Transverse colon (tissue), 4 donors: ENCODE results near the gene ANKRD50. TPM values are rescaled to one million over a fixed set of nuclear protein-coding genes. Genes with fewer than 3 reads are reported as not detected.

Source experiments
- DNase-seq: peaks from one replicate; pipeline ENCODE4 v3.0.0-alpha.2; 2019
- H3K27ac ChIP-seq, 4 donors: fragments of 200-600 bp; sonication (generic); 2 replicates each; pipeline ENCODE4 v1.5.1; 2016 to 2018; ENCODE audit warnings: inconsistent platforms in 4 of 4
- H3K27me3 ChIP-seq: fragments of 200-600 bp; sonication (generic); 2 replicates; pipeline ENCODE4 v1.5.1; 2017; ENCODE audit warnings: inconsistent platforms
- H3K36me3 ChIP-seq, 4 donors: fragments of 200-600 bp; sonication (generic); 2 replicates each; pipeline ENCODE4 v1.5.1; 2017 to 2019; ENCODE audit warnings: inconsistent platforms in 4 of 4
- H3K4me1 ChIP-seq, 4 donors: fragments of 200-600 bp; sonication (generic); 2 replicates each; pipeline ENCODE4 v1.5.1; 2017 to 2020; ENCODE audit warnings: inconsistent platforms in 4 of 4
- H3K4me3 ChIP-seq, 4 donors: fragments of 200-600 bp; sonication (generic); 1 replicate in 1 of 4; 2 replicates in 3 of 4; pipeline versions ENCODE4 v1.5.1 to v1.6.1; 2017 to 2019; ENCODE audit warnings: inconsistent platforms in 4 of 4
- H3K9me3 ChIP-seq, 2 donors: fragments of 200-600 bp; sonication (generic); 2 replicates each; pipeline ENCODE4 v1.5.1; 2017 to 2019; ENCODE audit warnings: inconsistent platforms in 2 of 2
- EP300 ChIP-seq: sonication (generic); formaldehyde crosslinking; IDR thresholded peaks from one replicate; pipeline ENCODE4 v1.6.1; 2017; ENCODE audit warnings: antibody characterized with exemption, low read depth
- POLR2A ChIP-seq: fragments of 450-650 bp; IDR thresholded peaks from one replicate; pipeline ENCODE4 v1.6.1; 2016; ENCODE audit warnings: antibody characterized with exemption, mild to moderate bottlenecking, moderate library complexity
- POLR2AphosphoS5 ChIP-seq, 3 donors: sonication (generic); formaldehyde crosslinking; IDR thresholded peaks; one replicate each; pipeline ENCODE4 v1.6.1; 2016; ENCODE audit warnings: antibody characterized with exemption in 3 of 3
- WGBS, 2 donors: methylation state at CpG; one replicate each; pipeline ENCODE4 v1.1.5; 2018; ENCODE audit warnings: low coverage in 1 of 2; 5-methylcytosine and 5-hydroxymethylcytosine counted together
- in situ Hi-C, 4 donors: fragments of 200-750 bp; cut with MboI; loops; one replicate each; pipeline versions ENCODE4 v1.15.0 to v1.15.1; 2017; ENCODE audit warnings: low sequenced_read_pairs in 3 of 4, low pct_ligation_motif_present in 1 of 4, low pct_unique_long_range_greater_than_20kb in 1 of 4
- intact Hi-C: fragments of 100-400 bp; cut with DNase I; formaldehyde crosslinking; loops from one replicate; pipeline ENCODE4 v1.15.1; 2023; ENCODE audit warnings: low total_unique reads
- total RNA-seq, 4 donors: library from RNA; depleted of rRNA; stranded (reverse); fragments of >200 nt; gene quantifications; one replicate each; pipeline ENCODE4 v1.1.0, GENCODE V29; 2016
- TF ChIP-seq, protein P1 (sequence below), 5 experiments: fragments of 200-600 bp in 3 of 5; fragments of 450-650 bp in 2 of 5; sonication (generic) in 3 of 5; IDR thresholded peaks; 1 replicate in 2 of 5; 2 replicates in 3 of 5; pipeline ENCODE4 v1.5.1; 2016 to 2017; ENCODE audit warnings: antibody characterized with exemption in 5 of 5, inconsistent platforms in 3 of 5, mild to moderate bottlenecking in 2 of 5, moderate library complexity in 1 of 5

The ANKRD50 gene
- total RNA-seq, 4 donors from 2014 or later = 11.9 to 31.8 (median 13.9) TPM

DNA sequence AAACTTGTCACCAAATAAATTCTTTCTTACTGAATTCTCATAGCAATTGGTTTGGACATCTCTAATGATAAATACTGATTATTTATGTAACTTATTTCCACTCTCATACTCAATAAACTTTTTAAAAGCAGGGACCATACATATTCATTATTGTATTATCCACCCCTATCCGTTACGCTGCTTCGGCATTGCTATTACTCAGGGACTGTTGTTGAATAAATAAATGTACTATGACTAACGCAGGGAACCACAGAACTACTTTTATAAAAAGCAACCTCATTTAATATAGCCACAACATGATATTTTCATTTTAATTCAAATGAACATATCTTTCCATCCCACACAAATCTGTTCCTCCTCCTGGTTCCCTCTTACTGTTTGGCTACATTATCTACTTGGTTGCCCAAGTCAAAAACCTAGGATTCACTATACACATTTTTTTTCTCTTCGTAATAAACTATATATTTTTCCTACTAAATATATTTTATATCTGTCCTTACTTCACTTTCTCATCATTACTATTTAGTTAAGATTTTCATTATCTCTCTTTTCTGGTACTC lies 14.9 kb upstream of the ANKRD50 start:
- in situ Hi-C loops = no loop called here
- Histone ChIP-seq H3K9me3 (no peaks in the 10 kb centered on the region), H3K27me3 (no peaks in the 10 kb centered on the region), H3K27ac (no peak overlapping the region), H3K4me1 (no peaks in the 10 kb centered on the region), H3K36me3 (no peaks in the 10 kb centered on the region), H3K4me3 (no peak overlapping the region)
- TF ChIP-seq POLR2AphosphoS5 (IDR thresholded peaks at IDR 0.05) (no peak), EP300 (no peak), POLR2A (no peak)
- TF ChIP-seq, protein P1, sequence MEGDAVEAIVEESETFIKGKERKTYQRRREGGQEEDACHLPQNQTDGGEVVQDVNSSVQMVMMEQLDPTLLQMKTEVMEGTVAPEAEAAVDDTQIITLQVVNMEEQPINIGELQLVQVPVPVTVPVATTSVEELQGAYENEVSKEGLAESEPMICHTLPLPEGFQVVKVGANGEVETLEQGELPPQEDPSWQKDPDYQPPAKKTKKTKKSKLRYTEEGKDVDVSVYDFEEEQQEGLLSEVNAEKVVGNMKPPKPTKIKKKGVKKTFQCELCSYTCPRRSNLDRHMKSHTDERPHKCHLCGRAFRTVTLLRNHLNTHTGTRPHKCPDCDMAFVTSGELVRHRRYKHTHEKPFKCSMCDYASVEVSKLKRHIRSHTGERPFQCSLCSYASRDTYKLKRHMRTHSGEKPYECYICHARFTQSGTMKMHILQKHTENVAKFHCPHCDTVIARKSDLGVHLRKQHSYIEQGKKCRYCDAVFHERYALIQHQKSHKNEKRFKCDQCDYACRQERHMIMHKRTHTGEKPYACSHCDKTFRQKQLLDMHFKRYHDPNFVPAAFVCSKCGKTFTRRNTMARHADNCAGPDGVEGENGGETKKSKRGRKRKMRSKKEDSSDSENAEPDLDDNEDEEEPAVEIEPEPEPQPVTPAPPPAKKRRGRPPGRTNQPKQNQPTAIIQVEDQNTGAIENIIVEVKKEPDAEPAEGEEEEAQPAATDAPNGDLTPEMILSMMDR (IDR thresholded peaks at IDR 0.05) = no peak
- no peak for DNase-seq
- intact Hi-C loops = no loop called here
- WGBS, 2 donors = 93 to 95% methylated on average over 5 of the region's 5 CpGs

DNA sequence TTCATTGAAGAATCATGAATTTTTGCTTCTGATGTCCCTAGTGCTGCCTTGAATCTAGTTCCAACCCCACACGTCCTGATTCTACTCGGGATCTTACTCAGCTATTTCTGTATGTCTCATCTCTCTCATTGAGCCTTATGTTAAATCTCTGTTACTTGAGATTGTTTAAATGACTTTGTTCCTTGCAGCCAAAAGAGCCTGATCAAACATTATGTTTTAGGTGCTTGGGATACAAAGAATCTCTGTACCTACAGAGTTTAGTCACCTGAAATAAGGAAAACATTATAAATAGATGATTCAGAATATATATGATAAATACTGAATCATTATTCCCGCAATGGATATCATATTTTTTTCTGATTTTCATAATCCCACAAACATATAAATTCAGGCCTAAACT lies 13.7 kb upstream of the ANKRD50 start:
- no peak for DNase-seq
- Histone ChIP-seq H3K27me3 (no peaks in the 10 kb centered on the region), H3K9me3 (no peaks in the 10 kb centered on the region), H3K4me1 (no peaks in the 10 kb centered on the region), H3K4me3 (no peak overlapping the region), H3K27ac (no peak overlapping the region), H3K36me3 (no peaks in the 10 kb centered on the region)
- in situ Hi-C loops (no loop called here), intact Hi-C loops (no loop called here)
- WGBS, 2 donors = 75 to 79% methylated on average over 3 of the region's 3 CpGs
- no peak for TF ChIP-seq POLR2A
- no peak for TF ChIP-seq EP300
- TF ChIP-seq POLR2AphosphoS5 (IDR thresholded peaks at IDR 0.05) = no peak
- TF ChIP-seq, protein P1 (IDR thresholded peaks at IDR 0.05) = no peak

DNA sequence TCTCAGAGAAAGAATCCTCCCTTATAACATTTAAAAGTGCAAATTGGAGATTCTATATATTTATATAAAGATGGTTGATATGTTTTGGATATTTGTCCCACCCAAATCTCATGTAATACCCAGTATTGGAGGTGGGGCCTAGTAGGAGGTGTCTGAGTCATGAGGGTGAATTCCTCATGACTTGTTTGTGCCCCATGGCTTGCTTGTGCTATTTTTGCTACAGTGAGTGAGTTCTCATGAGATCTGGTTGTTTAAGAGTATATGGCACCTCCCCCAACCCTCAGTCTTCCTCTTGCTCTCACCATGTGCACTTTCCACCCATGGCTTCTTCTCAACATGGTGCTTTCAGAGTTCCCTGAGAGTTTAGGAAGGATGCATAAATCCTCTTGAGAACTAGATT lies 9.5 kb upstream of the ANKRD50 start:
- intact Hi-C loops (no loop called here), in situ Hi-C loops (loop anchor here in 1 of 4 donors (25.0 kb wide), 2 partner anchors 385 to 1135 kb away; no protein-coding TSS in a partner anchor)
- TF ChIP-seq EP300 (no peak), POLR2A (no peak), POLR2AphosphoS5 (IDR thresholded peaks at IDR 0.05) (no peak)
- TF ChIP-seq, protein P1 (IDR thresholded peaks at IDR 0.05) = no peak

DNA sequence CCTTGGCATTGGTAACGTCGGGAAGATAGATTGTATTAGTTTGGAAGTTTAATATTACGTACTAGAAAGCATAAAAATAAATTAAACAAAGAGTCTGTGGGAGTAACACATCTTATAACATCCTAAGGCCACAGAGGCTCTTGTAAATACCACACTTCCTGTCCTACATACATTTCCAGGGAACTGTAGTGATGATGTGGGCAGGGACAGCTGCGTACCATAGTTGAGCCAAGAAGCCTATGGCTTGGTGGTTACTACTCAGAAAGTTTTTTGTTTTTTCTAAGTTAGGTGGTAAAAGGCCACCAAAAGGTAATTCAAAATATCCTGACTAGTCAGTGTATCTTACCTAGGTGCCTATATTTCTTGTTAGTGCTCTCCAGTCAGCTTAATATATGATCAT lies 4.6 kb upstream of the ANKRD50 start:
- no peak for DNase-seq
- TF ChIP-seq, protein P1 (IDR thresholded peaks at IDR 0.05) = no peak
- TF ChIP-seq EP300 (no peak), POLR2A (no peak), POLR2AphosphoS5 (IDR thresholded peaks at IDR 0.05) (no peak)
- no peak overlapping the region for H3K4me3 ChIP-seq
- H3K27me3 ChIP-seq = no peaks in the 10 kb centered on the region
- H3K9me3 ChIP-seq = no peaks in the 10 kb centered on the region
- H3K4me1 ChIP-seq = peaks cover 0 to 3% (median 0%) of the 10 kb centered on the region in 4 donors
- no peak overlapping the region for H3K27ac ChIP-seq
- in situ Hi-C loops = loop anchor here in 1 of 4 donors (25.0 kb wide), 2 partner anchors 380 to 1130 kb away; no protein-coding TSS in a partner anchor
- 80 to 82% methylated on average over 4 of the region's 4 CpGs for whole genome bisulfite sequencing, 2 donors
- intact Hi-C loops = no loop called here
- H3K36me3 ChIP-seq = no peaks in the 10 kb centered on the region

More for the DNA sequence above, 9.5 kb upstream of the ANKRD50 start:
- DNase-seq = no peak
- no peak overlapping the region for H3K27ac ChIP-seq
- no peaks in the 10 kb centered on the region for H3K9me3 ChIP-seq
- H3K4me1 ChIP-seq = no peaks in the 10 kb centered on the region
- no peaks in the 10 kb centered on the region for H3K27me3 ChIP-seq
- H3K36me3 ChIP-seq = no peaks in the 10 kb centered on the region
- no peak overlapping the region for H3K4me3 ChIP-seq
